ENCODE results near the gene MCF2L.

MCF2L gene

GRCh38 chr13:112928020-112928971 is 40.7 kb upstream of the MCF2L start:
- TF ChIP-seq SIN3A (IDR thresholded peaks at IDR 0.05; ENCODE audit: borderline replicate concordance, insufficient read depth, low read length) = no peak
- TF ChIP-seq TAF1 (IDR thresholded peaks at IDR 0.05; ENCODE audit: borderline replicate concordance, insufficient read depth, low read length) = no peak
- no peak for TF ChIP-seq REST (IDR thresholded peaks at IDR 0.05; ENCODE audit: insufficient read depth in 1 of 2, low read depth in 2 of 2, low read length in 2 of 2)
- no peak for TF ChIP-seq FOXP2 (optimal IDR thresholded peaks at IDR 0.05; ENCODE audit: borderline replicate concordance, extremely low read depth, extremely low read length, insufficient read depth)
- TF ChIP-seq POLR2AphosphoS5 (IDR thresholded peaks at IDR 0.05; ENCODE audit: low read depth, low read length) = no peak

- no peak for TF ChIP-seq TAF1 (IDR thresholded peaks at IDR 0.05; ENCODE audit: borderline replicate concordance, insufficient read depth, low read length)
- no peak for TF ChIP-seq REST (IDR thresholded peaks at IDR 0.05; ENCODE audit: insufficient read depth in 1 of 2, low read depth in 2 of 2, low read length in 2 of 2)
- no peak for TF ChIP-seq FOXP2 (optimal IDR thresholded peaks at IDR 0.05; ENCODE audit: borderline replicate concordance, extremely low read depth, extremely low read length, insufficient read depth)
- no peak for TF ChIP-seq SIN3A (IDR thresholded peaks at IDR 0.05; ENCODE audit: borderline replicate concordance, insufficient read depth, low read length)
- no peak for TF ChIP-seq POLR2AphosphoS5 (IDR thresholded peaks at IDR 0.05; ENCODE audit: low read depth, low read length)
Measured at GRCh38 chr13:112928972-112929782, 39.8 kb upstream of the MCF2L start.

GRCh38 chr13:112929783-112930055 is 39.3 kb upstream of the MCF2L start:
- no peak for TF ChIP-seq REST (IDR thresholded peaks at IDR 0.05; ENCODE audit: insufficient read depth in 1 of 2, low read depth in 2 of 2, low read length in 2 of 2)
- TF ChIP-seq POLR2AphosphoS5 (IDR thresholded peaks at IDR 0.05; ENCODE audit: low read depth, low read length) = no peak
- TF ChIP-seq FOXP2 (optimal IDR thresholded peaks at IDR 0.05; ENCODE audit: borderline replicate concordance, extremely low read depth, extremely low read length, insufficient read depth) = no peak
- TF ChIP-seq TAF1 (IDR thresholded peaks at IDR 0.05; ENCODE audit: borderline replicate concordance, insufficient read depth, low read length) = no peak
- TF ChIP-seq SIN3A (IDR thresholded peaks at IDR 0.05; ENCODE audit: borderline replicate concordance, insufficient read depth, low read length) = no peak

- no peak for TF ChIP-seq FOXP2 (optimal IDR thresholded peaks at IDR 0.05; ENCODE audit: borderline replicate concordance, extremely low read depth, extremely low read length, insufficient read depth)
- no peak for TF ChIP-seq REST (IDR thresholded peaks at IDR 0.05; ENCODE audit: insufficient read depth in 1 of 2, low read depth in 2 of 2, low read length in 2 of 2)
- no peak for TF ChIP-seq TAF1 (IDR thresholded peaks at IDR 0.05; ENCODE audit: borderline replicate concordance, insufficient read depth, low read length)
- no peak for TF ChIP-seq POLR2AphosphoS5 (IDR thresholded peaks at IDR 0.05; ENCODE audit: low read depth, low read length)
- TF ChIP-seq SIN3A (IDR thresholded peaks at IDR 0.05; ENCODE audit: borderline replicate concordance, insufficient read depth, low read length) = no peak
Measured at GRCh38 chr13:112930192-112930591, 38.8 kb upstream of the MCF2L start.
